ENCODE measurements around the gene SLC14A1.

Gene SLC14A1

DNA sequence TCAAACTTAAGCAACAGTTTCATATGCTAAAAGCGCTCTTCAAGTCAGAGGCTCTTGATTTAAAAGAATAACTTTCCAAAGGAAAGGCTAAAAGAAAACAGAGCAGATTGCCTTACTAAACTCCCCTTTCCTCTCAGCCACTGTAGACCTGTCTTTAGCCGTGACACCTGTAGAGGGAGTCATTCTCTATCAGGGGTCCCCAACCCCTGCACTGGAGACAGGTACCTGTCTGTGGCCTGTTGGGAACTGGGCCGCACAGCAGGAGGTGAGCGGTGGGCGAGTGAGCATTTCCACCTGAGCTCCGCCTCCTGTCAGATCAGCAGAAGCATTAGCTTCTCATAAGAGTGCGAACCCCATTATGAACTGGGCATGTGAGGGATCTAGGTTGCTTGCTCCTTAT lies 9.6 kb downstream of the SLC14A1 start:
- H3K4me1 ChIP-seq (ENCODE audit: control insufficient read depth in 2 of 2, insufficient read depth in 1 of 2, low read depth in 1 of 2, low read length in 2 of 2): peaks cover 0 to 1% of the 10 kb centered on the region in 2 donors
- H3K4ac ChIP-seq (ENCODE audit: low read length): no peak overlapping the region
- no CpG with 5 or more reads among the region's 7 CpGs for WGBS, 2 donors (ENCODE audit: extremely low coverage in 2 of 2, insufficient read length in 2 of 2, insufficient replicate concordance in 1 of 2)
- no peak overlapping the region for H3K4me2 ChIP-seq (ENCODE audit: insufficient read depth, low read length, poor library complexity, severe bottlenecking)
- H3K4me3 ChIP-seq (ENCODE audit: low read length in 2 of 2): no peak overlapping the region
- H3K27ac ChIP-seq (replicated peaks; ENCODE audit: low read length): no peak overlapping the region
- no peak overlapping the region for H2BK5ac ChIP-seq (ENCODE audit: low read length)
- no peak overlapping the region for H3K14ac ChIP-seq (ENCODE audit: low read length)
- H3K36me3 ChIP-seq (replicated peaks in 1 of 2; ENCODE audit: control insufficient read depth in 2 of 2, insufficient read depth in 2 of 2, low read length in 2 of 2): no peaks in the 10 kb centered on the region
- no peak overlapping the region for H4K91ac ChIP-seq (ENCODE audit: low read depth, low read length, poor library complexity)
- H2AFZ ChIP-seq (ENCODE audit: low read length): no peak overlapping the region
- H3K23ac ChIP-seq (ENCODE audit: low read depth, low read length, poor library complexity): no peak overlapping the region
- H3K18ac ChIP-seq (ENCODE audit: low read length): no peak overlapping the region
- no peak overlapping the region for H2BK12ac ChIP-seq (ENCODE audit: low read length)
- DNase-seq (ENCODE audit: low spot score): no peak
- no peaks in the 10 kb centered on the region for H3K9me3 ChIP-seq (replicated peaks in 1 of 2; ENCODE audit: control insufficient read depth in 2 of 2, insufficient read depth in 1 of 2, low read depth in 1 of 2, low read length in 2 of 2)
- H3K79me1 ChIP-seq (ENCODE audit: low read depth, low read length): no peaks in the 10 kb centered on the region
- no peak overlapping the region for H2AK5ac ChIP-seq (ENCODE audit: low read depth, low read length)
- no peak overlapping the region for H3K9ac ChIP-seq (ENCODE audit: low read depth, low read length, poor library complexity)
- peaks cover 0 to 4% (median 0%) of the 10 kb centered on the region in 3 experiments for H3K27me3 ChIP-seq (ENCODE audit: control insufficient read depth in 3 of 3, insufficient read depth in 3 of 3, low read depth in 1 of 3, low read length in 3 of 3)
- H4K8ac ChIP-seq (ENCODE audit: low read depth, low read length): no peak overlapping the region
- no peak overlapping the region for H2BK15ac ChIP-seq (ENCODE audit: low read length)
- H2BK120ac ChIP-seq (ENCODE audit: low read depth, low read length): no peak overlapping the region

DNA sequence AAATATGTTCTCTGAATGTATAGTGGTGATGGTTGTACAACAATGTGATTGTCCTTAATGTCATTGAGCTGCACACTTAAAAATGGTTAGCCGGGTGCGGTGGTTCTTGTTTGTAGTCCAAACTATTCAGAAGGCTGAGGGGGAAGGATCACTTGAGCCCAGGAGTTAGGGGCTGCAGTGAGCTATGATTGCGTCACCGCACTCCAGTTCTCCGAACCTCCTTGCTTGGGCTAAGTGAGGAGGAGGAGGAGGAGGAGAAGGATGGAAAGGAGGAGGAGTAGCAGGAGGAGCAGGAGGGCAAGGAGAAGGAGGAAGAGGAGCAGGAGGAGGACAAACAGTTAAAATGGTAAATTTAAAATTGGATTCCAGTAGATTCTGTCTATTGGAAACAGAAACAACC lies 10.5 kb downstream of the SLC14A1 start:
- no peak for DNase-seq (ENCODE audit: low spot score)
- Histone ChIP-seq H3K14ac (ENCODE audit: low read length) (no peak overlapping the region), H3K4me2 (ENCODE audit: insufficient read depth, low read length, poor library complexity, severe bottlenecking) (no peak overlapping the region), H3K23ac (ENCODE audit: low read depth, low read length, poor library complexity) (no peak overlapping the region), H3K79me1 (ENCODE audit: low read depth, low read length) (no peaks in the 10 kb centered on the region), H3K18ac (ENCODE audit: low read length) (no peak overlapping the region), H3K36me3 (replicated peaks in 1 of 2; ENCODE audit: control insufficient read depth in 2 of 2, insufficient read depth in 2 of 2, low read length in 2 of 2) (no peaks in the 10 kb centered on the region), H3K4me3 (ENCODE audit: low read length in 2 of 2) (no peak overlapping the region), H2AK5ac (ENCODE audit: low read depth, low read length) (no peak overlapping the region), H3K9me3 (replicated peaks in 1 of 2; ENCODE audit: control insufficient read depth in 2 of 2, insufficient read depth in 1 of 2, low read depth in 1 of 2, low read length in 2 of 2) (no peaks in the 10 kb centered on the region), H3K27me3 (ENCODE audit: control insufficient read depth in 3 of 3, insufficient read depth in 3 of 3, low read depth in 1 of 3, low read length in 3 of 3) (peaks cover 0 to 7% (median 0%) of the 10 kb centered on the region in 3 experiments), H4K8ac (ENCODE audit: low read depth, low read length) (no peak overlapping the region), H4K91ac (ENCODE audit: low read depth, low read length, poor library complexity) (no peak overlapping the region), H3K4me1 (ENCODE audit: control insufficient read depth in 2 of 2, insufficient read depth in 1 of 2, low read depth in 1 of 2, low read length in 2 of 2) (peaks cover 0 to 1% of the 10 kb centered on the region in 2 donors), H2AFZ (ENCODE audit: low read length) (no peak overlapping the region), H3K9ac (ENCODE audit: low read depth, low read length, poor library complexity) (no peak overlapping the region), H2BK12ac (ENCODE audit: low read length) (no peak overlapping the region), H2BK120ac (ENCODE audit: low read depth, low read length) (no peak overlapping the region), H2BK5ac (ENCODE audit: low read length) (no peak overlapping the region), H3K27ac (replicated peaks; ENCODE audit: low read length) (no peak overlapping the region), H2BK15ac (ENCODE audit: low read length) (no peak overlapping the region), H3K4ac (ENCODE audit: low read length) (no peak overlapping the region)
- no CpG with 5 or more reads among the region's 5 CpGs for WGBS, 2 donors (ENCODE audit: extremely low coverage in 2 of 2, insufficient read length in 2 of 2, insufficient replicate concordance in 1 of 2)

DNA sequence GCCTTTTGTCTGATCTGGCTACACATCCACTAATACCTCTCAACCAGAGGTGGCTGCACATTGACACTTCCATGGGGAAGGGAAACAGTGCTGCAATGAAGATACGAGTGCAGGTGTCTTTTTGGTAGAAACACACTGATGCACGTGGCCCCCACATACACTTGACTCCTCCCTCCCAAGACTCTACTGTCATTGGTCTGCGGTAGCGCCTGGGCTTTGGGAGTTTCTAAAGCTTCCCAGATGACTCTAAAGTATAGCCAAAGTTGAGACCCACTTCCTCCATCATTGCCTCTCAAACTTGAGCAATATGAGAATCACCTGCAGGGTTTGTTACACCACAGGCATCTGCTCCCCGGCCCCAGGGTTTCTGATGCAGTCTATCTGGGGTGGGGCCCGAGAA lies 11.0 kb downstream of the SLC14A1 start:
- Histone ChIP-seq H3K27me3 (ENCODE audit: control insufficient read depth in 3 of 3, insufficient read depth in 3 of 3, low read depth in 1 of 3, low read length in 3 of 3) (peaks cover 0 to 9% (median 0%) of the 10 kb centered on the region in 3 experiments), H3K79me1 (ENCODE audit: low read depth, low read length) (no peaks in the 10 kb centered on the region), H3K27ac (replicated peaks; ENCODE audit: low read length) (no peak overlapping the region), H2BK5ac (ENCODE audit: low read length) (no peak overlapping the region), H2BK12ac (ENCODE audit: low read length) (no peak overlapping the region), H3K23ac (ENCODE audit: low read depth, low read length, poor library complexity) (no peak overlapping the region), H4K91ac (ENCODE audit: low read depth, low read length, poor library complexity) (no peak overlapping the region), H3K4me2 (ENCODE audit: insufficient read depth, low read length, poor library complexity, severe bottlenecking) (no peak overlapping the region), H2AFZ (ENCODE audit: low read length) (no peak overlapping the region), H3K4me1 (ENCODE audit: control insufficient read depth in 2 of 2, insufficient read depth in 1 of 2, low read depth in 1 of 2, low read length in 2 of 2) (peaks cover 0 to 1% of the 10 kb centered on the region in 2 donors), H4K8ac (ENCODE audit: low read depth, low read length) (no peak overlapping the region), H2BK120ac (ENCODE audit: low read depth, low read length) (no peak overlapping the region), H3K4ac (ENCODE audit: low read length) (no peak overlapping the region), H3K4me3 (ENCODE audit: low read length in 2 of 2) (no peak overlapping the region), H2BK15ac (ENCODE audit: low read length) (no peak overlapping the region), H3K9me3 (replicated peaks in 1 of 2; ENCODE audit: control insufficient read depth in 2 of 2, insufficient read depth in 1 of 2, low read depth in 1 of 2, low read length in 2 of 2) (no peaks in the 10 kb centered on the region), H3K36me3 (replicated peaks in 1 of 2; ENCODE audit: control insufficient read depth in 2 of 2, insufficient read depth in 2 of 2, low read length in 2 of 2) (no peaks in the 10 kb centered on the region), H3K18ac (ENCODE audit: low read length) (no peak overlapping the region), H3K14ac (ENCODE audit: low read length) (no peak overlapping the region), H3K9ac (ENCODE audit: low read depth, low read length, poor library complexity) (no peak overlapping the region), H2AK5ac (ENCODE audit: low read depth, low read length) (no peak overlapping the region)
- DNase-seq (ENCODE audit: low spot score): no peak
- no CpG with 5 or more reads among the region's 6 CpGs for WGBS, 2 donors (ENCODE audit: extremely low coverage in 2 of 2, insufficient read length in 2 of 2, insufficient replicate concordance in 1 of 2)

DNA sequence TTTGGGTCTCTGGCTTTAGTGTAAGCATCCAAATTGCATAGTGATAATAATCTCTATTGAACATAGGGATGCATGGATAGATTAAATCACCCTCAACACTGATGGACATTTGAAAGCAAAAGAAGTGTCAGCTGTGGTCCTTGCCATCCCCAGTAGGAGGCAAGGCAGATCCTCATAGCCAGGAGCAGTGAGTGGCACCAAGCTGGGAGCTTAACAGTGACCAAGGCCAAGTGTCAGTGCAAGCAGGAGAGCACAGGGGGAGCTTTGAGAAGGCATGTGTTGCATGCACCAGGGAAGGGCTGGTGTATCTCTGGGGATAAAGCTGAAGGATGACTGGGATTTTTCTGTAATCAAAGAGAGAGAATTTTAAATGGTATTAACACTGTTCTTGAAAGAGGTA lies 14.7 kb downstream of the SLC14A1 start:
- no peak overlapping the region for H2AFZ ChIP-seq (ENCODE audit: low read length)

More for the DNA sequence above, 14.7 kb downstream of the SLC14A1 start:
- Histone ChIP-seq H3K36me3 (replicated peaks in 1 of 2; ENCODE audit: control insufficient read depth in 2 of 2, insufficient read depth in 2 of 2, low read length in 2 of 2) (no peaks in the 10 kb centered on the region), H3K18ac (ENCODE audit: low read length) (no peak overlapping the region), H4K91ac (ENCODE audit: low read depth, low read length, poor library complexity) (no peak overlapping the region), H2BK120ac (ENCODE audit: low read depth, low read length) (no peak overlapping the region), H3K4me3 (ENCODE audit: low read length in 2 of 2) (no peak overlapping the region), H3K9ac (ENCODE audit: low read depth, low read length, poor library complexity) (no peak overlapping the region), H3K4me1 (ENCODE audit: control insufficient read depth in 2 of 2, insufficient read depth in 1 of 2, low read depth in 1 of 2, low read length in 2 of 2) (peaks cover 0 to 1% of the 10 kb centered on the region in 2 donors), H2BK12ac (ENCODE audit: low read length) (no peak overlapping the region), H4K8ac (ENCODE audit: low read depth, low read length) (no peak overlapping the region), H3K27ac (replicated peaks; ENCODE audit: low read length) (no peak overlapping the region), H2BK5ac (ENCODE audit: low read length) (no peak overlapping the region), H3K23ac (ENCODE audit: low read depth, low read length, poor library complexity) (no peak overlapping the region), H2BK15ac (ENCODE audit: low read length) (no peak overlapping the region), H3K27me3 (ENCODE audit: control insufficient read depth in 3 of 3, insufficient read depth in 3 of 3, low read depth in 1 of 3, low read length in 3 of 3) (peaks cover 0 to 26% (median 0%) of the 10 kb centered on the region in 3 experiments), H3K14ac (ENCODE audit: low read length) (no peak overlapping the region), H2AK5ac (ENCODE audit: low read depth, low read length) (no peak overlapping the region), H3K9me3 (replicated peaks in 1 of 2; ENCODE audit: control insufficient read depth in 2 of 2, insufficient read depth in 1 of 2, low read depth in 1 of 2, low read length in 2 of 2) (no peaks in the 10 kb centered on the region), H3K4me2 (ENCODE audit: insufficient read depth, low read length, poor library complexity, severe bottlenecking) (no peak overlapping the region), H3K79me1 (ENCODE audit: low read depth, low read length) (no peaks in the 10 kb centered on the region), H3K4ac (ENCODE audit: low read length) (no peak overlapping the region)
- DNase-seq (ENCODE audit: low spot score): no peak
